NCI-H526 treated with DMSO at 0.1 percent for 48 hours (cell line): ENCODE results near the gene CRYAB.
"Not testable (repeated sequence)": the region's sequence is repeated elsewhere in the genome, so short reads cannot be mapped to it uniquely, and the experiment has no call there.

Experiments used
- DNase-seq: peaks from one replicate; lab custom pipeline; 2025; lab: John Stamatoyannopoulos, UW

Gene CRYAB

DNA sequence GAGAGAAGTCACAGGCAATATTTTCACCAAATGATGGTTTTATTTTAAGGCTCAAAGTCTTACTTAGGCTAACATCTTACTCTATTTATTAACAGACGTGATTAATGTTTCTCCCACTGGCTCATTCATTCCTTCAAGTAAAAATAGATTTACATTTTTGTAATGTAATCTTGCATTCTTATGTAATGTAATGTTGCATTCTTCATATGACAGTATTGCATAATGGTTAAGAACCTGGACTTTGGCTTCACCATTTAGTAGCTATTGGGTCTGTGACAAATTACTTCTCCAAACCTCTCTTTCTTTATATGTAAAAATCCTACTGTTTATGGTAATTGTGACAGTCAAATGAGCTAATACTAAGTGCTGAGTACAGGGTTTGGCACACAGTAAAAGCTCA, 22.3 kb upstream of the CRYAB start:
- DNase-seq, result no peak

DNA sequence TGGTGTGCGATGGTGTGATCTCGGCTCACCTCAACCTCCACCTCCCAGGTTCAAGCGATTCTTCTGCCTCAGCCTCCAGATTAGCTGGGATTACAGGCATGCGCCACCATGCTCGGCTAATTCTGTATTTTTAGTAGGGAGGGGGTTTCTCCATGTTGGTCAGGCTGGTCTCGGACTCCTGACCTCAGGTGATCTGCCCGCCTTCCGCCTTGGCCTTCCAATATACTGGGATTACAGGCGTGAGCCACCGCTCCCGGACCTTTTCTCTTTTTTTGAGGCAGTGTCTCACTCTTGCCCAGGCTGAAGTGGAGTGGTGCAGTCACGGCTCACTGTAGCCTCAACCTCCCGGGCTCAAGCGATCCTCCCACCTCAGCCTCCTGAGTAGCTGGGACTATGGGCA, 21.6 kb upstream of the CRYAB start:
- not testable (repeated sequence) for DNase-seq

DNA sequence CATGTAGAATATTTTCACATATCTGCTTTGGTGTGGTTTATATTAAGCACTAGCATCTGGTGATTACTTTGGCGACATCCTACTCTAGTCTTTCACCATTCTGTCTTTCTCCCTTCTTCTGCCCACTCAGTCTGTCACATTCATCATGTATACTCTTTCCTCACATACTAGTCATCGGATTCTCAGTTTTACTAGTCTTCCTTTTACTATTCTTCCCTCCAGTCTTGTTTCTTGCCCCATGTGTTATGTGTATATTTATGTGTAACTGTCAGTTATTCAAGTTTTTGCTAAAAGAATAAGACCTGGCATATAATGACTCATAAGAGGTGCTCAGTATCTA, 21.0 kb upstream of the CRYAB start:
- no peak for DNase-seq

DNA sequence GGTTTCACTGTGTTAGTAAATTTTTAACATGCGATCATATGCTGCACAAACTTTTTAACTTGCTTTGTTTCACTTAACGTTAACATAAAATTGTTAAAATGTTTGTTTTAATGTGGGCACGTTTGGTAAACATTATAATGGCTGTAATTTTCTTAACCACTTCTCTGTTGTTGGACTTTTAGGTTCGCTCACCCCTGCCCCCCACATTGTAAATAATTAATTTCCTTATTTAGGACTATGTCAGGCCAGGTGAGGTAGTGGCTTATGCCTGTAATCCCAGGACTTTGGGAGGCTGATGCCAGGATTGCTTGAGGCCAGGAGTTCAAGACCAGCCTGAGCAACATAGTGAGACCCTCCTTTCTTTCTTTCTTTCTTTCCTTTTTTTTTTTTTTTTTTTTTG, 18.9 kb upstream of the CRYAB start:
- DNase-seq, result no peak

DNA sequence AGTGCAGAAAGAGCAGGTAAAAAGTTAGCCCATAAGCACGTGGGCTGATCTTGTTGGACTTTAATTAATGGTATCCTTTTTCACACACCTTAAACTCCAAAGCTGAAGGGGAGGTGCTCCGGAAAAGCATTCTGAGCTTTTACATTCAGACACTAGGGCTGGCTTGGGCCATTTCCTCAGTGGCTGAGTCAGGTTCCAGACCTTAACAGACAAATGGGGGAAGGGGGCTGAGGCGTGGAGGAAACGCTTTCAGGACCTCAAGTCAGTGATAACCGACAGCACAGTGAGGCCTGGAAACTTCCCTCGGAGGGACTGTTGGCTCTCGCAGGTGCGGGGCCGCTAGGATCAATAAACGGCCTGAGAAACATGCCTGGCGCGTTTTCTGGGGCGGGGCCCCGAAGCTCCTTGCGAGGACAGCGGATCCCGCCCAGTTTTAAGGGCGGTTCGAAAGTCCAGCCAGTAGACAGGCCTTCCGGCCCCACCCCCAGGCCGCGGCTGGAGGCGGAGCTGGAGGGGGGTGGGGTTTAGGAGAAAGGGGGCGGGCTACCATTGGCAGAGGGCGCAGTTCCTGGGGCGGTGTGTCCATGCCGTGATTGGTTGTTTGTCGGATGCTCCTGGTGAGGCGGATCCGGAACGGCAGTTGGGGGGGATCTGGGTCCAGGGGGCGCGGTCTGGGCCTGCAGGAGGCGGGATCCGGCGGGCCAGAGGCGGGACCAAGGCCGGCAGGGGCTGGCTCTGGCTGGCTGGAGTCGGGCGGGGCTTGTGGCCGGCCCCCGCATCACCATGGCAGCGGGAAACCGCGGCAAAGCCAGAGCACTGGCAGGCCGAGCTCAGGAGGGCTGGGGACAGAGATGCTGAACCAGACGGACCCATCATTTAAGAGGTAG, 15.2 kb upstream of the CRYAB start:
- peak; percentile 100 for DNase-seq

DNA sequence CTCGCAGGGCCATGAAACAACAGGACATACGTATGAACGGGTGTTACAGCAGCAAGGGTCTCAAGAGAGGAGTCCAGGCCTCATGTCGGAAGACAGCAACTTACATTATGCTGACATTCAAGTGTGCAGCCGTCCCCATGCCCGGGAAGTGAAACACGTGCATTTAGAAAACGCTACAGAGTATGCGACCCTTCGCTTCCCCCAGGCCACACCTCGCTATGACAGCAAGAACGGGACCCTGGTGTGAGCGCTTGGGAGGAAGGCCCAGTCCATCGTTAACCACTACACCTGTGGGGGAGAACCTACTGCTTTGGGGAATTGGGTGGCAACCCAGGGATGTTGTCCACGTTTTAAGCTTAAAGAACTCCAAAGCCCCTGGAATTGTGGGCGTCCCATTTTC, 14.4 kb upstream of the CRYAB start:
- DNase-seq, result no peak

DNA sequence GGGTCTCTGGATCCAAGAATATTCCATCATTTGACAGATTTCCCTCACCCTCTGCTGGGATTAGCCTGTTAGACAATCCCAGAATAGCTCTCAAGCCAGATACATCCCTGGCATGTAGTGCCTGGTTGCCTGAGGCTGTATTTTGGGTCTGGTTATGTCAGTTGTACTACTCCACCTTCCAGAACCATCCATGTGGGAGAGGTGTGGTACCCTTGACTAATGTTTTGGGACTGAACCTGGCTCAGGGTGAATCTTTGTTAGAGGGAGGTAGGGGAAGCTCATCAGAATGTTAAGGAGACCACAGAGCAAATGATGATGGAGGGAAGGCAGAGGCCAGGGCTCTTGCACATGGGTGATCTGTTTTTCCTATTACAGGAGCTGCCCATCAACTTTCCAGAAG, 12.4 kb upstream of the CRYAB start:
- no peak for DNase-seq

DNA sequence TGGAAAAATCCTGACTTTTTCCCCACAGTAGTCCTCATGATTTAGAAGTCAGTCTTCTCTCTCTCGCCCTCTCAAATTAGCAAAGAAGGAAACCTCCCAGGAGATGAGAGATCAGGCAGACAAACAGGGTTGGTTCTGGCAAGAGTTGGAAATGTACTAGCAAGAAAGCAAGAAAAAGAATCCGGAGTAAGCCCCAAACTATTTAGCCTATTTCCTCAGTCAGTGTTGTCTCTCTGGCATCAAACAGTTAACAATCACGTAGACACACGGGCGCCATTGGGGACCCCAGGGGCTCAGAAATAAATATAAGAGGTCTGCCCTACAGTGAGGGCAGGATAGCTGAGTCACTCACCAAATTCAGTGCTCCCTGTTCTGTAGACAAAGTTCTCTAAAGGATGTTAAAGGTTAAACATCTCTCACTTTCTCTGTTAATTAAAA, 11.8 kb upstream of the CRYAB start:
- no peak for DNase-seq

DNA sequence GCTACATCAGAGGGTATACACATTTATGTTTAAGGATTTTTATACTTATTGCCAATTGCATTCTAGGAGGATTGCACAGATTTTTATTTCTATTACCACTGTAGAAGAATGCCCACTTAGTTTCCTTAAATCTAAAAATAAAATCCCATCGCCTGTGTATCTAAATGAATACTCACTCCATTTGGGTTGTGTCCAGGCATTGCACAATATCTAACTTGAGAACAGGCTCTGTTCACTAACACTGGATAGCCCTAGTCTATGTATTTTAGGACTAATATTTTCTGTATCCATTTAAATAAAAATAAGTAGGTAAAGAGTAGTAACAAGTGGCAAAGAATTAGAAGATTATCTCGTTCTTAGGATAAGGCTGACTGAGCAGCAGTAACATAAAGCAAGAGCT, 11.2 kb upstream of the CRYAB start:
- DNase-seq, result no peak

DNA sequence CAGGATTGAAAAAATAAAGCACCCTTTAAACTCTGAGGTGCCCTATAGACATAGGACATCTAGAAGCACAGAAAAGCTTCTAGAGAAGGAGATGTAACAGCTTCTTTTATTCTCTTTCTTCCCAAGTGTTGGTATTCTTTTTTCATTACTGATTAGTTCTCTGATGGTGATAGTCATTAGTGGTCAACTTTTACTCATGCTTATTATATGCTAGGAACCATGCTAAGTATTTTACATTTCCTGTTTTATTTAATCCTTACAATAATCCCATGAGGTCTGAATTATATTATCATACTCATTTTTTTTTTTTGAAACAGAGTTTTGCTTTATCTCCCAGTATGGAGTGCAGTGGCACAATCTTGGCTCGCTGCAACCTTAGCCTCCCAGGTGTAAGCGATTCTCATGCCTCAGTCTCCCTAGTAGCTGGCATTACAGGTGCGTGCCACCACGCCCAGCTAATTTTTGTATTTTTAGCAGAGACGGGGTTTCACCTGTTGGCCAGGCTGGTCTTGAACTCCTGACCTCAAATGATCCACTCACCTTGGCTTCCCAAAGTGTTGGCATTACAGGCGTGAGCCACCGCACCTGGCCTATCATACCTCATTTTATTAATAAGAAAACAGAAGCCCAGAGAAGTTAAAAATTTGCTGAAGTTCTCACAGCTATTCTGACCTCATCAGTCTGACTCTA, 10.1 kb upstream of the CRYAB start:
- no peak for DNase-seq

DNA sequence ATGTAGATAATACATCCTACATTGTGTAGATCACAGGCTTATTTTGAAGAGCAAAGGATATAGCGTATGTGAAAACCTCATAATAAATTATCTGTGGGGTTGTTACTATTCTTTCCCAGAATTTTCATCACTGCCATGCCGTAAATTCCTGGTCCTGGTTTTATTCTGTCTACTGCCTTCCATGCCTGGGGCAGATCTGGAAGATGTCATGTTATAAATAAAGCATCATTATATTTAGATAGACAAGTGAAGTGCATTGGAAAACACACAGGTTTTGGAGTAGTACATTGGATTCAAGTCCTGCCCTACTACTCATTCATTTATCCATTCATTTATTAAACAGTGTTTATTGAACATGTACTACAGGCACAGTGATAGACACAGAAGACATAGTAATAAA, 9.3 kb upstream of the CRYAB start:
- DNase-seq, result no peak

DNA sequence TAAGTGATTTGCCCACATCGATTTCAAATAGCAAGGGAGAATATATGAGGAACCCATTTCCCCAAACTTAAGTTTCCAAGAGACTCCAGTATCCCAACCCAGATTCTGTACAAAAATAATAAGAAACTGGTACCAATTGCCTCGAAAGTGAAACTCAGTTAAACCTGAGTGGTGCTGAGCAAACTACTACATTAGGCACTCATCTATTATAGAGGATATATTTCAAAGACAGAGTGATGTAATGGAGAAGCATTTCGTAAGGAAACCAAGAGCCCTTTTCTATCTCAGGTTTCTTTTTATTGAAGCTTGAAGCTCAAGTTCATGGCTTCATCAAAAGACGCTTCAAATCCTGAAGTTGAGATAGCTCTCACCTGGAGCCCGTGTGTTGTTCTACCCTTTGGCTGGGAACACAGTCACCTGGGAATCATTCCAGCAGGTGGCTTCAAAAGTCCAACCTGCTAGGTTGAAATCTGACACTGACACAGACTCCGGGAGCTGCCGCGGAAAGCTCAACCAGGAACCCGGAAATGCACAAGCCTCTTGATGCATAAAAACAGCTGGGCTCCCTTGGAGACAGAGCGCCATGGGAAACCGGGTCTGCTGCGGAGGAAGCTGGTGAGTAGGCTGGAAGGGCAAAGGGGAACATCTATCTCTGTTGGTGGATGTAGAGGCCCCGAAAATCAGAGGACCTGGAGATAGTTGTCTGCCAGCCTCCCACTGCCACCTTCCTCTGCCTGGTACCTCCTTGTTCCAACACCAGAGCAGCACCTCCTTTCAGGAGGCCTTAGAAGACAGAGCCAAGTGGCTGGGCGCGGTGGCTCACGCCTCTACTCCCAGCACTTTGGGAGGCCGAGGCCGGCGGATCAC, 7.1 kb upstream of the CRYAB start, which contains the start of gene C11orf52:
C11orf52 (plus strand) TSS at position 524 of the 867 bp plus-strand sequence; CDS start at position 584, 60 bp downstream.
- DNase-seq, result peak; percentile 99

DNA sequence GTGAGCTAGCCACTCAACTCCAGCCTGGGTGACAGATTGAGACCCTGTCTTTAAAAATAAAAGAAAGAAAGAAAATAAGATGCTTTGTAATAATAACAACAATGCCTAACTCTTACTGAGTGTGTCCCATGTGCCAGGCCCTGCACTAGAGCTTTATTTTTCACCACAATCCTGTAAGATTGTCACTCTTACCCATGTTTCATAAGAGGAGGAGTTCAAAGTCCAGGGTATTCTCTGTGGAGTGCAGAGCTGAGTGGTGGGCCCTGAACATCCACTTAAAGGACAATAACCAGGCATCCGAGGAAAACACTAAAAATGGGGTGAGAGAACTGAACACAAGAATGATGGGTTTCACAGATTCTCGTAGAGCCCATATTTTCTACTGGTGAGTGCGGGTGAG, 6.2 kb upstream of the CRYAB start:
- no peak for DNase-seq

DNA sequence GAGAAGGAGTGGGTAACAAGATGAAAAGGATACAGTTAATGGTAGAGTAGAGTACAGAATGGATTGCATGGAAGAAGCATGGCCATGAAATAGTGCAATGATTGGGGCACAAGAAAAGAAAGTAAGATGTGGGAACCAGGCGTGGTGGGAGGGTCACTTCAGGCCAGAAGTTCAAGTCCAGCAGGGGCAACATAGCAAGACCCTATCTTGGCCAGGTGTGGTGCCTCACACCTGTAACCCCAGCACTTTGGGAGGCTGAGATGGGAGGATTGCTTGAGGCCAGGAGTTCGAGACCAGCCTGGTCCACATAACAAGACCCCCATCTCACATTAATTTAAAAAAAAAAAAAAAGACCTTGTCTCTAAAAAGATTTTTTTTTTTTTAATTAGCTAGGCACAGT, 5.7 kb upstream of the CRYAB start:
- no peak for DNase-seq

DNA sequence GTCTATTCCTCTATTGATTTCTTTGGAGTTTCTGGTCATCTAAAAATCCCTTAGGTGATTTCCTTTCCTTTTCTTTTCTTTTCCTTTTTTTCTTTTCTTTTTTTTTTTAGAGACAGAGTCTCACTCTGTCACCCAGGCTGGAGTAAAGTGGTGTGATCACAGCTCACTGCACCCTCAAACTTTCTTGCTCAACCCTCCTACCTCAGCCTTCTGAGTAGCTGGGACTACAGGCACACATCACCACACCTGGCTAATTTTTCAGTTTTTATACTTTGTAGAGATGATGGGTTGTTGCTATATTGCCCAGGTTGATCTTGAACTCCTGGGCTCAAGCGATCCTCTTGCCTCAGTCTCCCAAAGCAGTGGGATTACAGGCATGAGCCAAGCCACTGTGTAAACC, 5.2 kb upstream of the CRYAB start:
- no peak for DNase-seq

DNA sequence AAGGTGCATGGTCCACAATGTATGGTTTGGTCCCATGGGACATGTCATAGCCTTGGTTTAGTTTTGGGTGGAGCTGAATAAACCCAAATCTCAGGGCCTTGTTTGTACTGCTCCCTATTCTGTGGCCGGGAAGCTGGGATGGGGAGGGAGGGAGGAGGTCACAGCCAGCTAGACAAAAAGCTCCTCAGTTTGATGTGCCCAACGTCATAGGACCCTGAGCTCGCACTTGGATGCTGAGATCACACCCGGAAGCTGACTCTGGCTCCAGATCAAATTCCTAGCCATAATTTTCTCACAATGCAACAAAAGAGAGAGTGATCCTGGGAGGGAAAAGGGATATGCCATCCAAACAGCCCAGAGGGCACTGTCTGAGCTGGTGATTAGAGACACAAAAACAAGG, 2.4 kb upstream of the CRYAB start:
- no peak for DNase-seq

DNA sequence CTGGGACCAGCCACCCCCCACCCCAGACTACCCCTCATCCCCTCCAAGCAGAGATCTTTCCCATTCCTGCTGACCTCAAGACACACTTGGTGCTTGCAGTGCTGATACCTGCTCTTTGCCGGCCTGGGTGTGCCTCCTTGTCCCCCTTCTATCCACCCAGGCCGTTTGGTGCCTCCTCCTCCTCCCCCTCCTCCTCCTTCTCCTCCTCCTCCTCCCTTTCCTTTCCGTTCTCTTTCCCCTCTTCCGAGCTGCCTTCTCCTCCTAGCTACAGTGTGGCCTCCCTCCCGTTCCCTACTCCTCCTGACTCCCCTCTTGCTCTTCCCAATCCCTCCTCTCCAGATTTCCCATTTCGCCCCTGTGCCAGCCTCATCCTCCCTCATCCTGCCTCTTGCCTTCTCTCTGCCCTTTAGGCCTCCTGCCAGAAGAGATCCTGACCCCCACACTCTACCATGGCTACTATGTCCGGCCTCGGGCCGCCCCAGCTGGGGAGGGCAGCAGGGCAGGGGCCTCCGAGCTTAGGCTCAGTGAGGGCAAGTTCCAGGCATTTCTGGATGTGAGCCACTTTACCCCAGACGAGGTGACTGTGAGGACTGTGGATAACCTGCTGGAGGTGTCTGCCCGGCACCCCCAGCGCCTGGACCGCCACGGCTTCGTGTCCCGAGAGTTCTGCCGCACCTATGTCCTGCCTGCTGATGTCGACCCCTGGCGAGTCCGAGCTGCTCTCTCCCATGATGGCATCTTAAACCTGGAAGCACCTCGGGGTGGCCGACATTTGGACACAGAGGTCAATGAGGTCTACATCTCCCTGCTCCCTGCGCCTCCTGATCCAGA, 1.7 kb upstream of the CRYAB start:
- no peak for DNase-seq

DNA sequence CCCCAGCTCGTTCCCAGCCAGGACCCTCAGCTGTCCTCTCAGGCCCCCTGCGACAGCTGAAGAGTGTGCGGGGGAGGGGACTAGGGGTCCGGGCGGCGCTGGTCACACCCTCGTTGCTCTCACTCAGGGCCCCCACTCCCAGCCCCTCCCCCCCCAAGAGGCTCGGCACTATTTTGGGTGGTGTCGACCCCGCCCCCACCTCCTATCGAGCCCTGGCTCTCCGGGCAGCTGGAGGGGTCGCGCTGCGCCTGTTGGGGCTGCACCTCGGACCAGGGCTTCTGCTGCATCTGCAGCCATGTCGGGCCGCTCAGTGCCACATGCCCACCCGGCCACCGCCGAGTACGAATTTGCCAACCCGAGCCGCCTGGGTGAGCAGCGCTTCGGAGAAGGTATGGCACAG, 965 bp upstream of the CRYAB start, which contains the start of gene HSPB2:
HSPB2 (plus strand) TSS at position 200 of the 400 bp plus-strand sequence; CDS start at position 296, 96 bp downstream.
- no peak for DNase-seq

DNA sequence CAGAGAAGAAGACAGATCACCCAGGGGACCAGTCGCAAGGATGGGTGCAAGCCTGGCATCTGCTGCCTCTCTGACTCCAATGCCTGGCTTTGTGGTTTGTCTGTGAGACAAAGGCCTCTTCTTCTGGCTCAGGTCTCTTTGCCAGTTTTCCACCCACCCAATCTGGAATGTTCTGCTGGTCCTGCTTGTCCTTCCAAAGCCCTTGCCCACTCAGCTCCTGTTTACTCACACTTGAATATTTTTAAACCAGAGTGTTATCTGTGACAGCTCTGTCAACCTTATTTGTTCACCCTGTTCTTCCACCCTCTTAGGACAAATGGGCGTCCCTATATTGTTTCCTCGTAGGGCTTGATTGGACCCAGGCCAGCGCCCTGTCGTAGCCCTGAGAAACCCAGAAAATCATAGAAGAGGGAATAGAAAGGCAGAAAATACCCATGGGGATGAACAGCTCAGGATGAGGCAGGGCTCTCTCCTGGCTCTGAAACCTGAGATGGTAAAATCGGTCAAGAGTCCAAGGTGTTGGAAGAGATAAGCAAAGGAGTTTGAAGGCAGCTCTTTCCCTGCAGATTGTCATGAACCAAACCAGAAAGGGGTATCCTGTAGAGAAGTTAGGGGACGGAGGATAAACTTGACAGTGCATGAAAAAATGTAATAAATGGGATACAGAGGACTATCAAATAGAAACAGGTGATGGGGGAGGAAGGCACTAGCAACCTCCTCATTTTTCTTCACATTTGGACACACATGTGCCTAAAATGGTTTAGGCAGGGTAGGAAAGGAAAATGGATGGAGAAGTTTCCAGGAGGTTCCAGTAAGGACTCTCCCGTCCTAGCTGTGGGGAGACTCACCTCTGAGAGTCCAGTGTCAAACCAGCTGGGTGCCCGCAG, 651 bp downstream of the CRYAB start:
- DNase-seq, result no peak

DNA sequence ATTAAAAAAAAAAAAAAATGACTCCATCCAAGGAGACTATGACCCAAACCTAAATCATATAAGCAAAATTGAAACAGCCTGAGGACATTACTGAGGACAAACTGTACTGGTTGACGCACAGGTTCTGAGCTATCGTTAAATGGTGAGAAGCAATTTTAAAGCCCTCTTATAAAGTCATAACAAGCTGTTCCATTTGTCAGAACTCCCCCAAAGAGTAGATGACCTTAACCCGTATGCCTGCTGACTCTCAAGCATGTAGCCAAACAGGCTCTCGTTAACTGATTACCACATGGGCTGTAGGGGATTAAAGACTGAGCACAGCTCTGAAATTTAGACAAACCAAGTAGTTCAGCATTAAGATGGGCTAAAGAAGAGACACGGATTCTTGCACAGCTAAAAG, 2.2 kb downstream of the CRYAB start:
- no peak for DNase-seq
